GM10266 (cell line): ENCODE measurements around the gene INTS11.

Experiments used
- DNase-seq: peaks from one replicate; pipeline ENCODE4 v3.0.0; 2012; ENCODE audit errors: extremely low spot score
- CTCF ChIP-seq: IDR thresholded peaks from 2 replicates; pipeline ENCODE4 v1.5.1; 2012; ENCODE audit warnings: mild to moderate bottlenecking, low read depth; ENCODE audit not compliant: control insufficient read depth, insufficient read depth; ENCODE audit errors: missing control alignments

The INTS11 gene

GRCh38 chr1:1285102-1285571 is 39.3 kb downstream of the INTS11 start:
- TF ChIP-seq CTCF: no peak
- no peak for DNase-seq

- no peak for TF ChIP-seq CTCF
- DNase-seq: no peak
Measured at GRCh38 chr1:1284221-1285101, 40.0 kb downstream of the INTS11 start.

- peak; percentile 15 for TF ChIP-seq CTCF
- DNase-seq: peak; percentile 86
Measured at GRCh38 chr1:1283821-1284220, 40.6 kb downstream of the INTS11 start.

GRCh38 chr1:1282998-1283397 is 41.5 kb downstream of the INTS11 start:
- no peak for DNase-seq
- no peak for TF ChIP-seq CTCF

- no peak for TF ChIP-seq CTCF
- DNase-seq: no peak
Measured at GRCh38 chr1:1281533-1282321, 42.7 kb downstream of the INTS11 start.

GRCh38 chr1:1280782-1281481 is 43.5 kb downstream of the INTS11 start:
- no peak for TF ChIP-seq CTCF

More at GRCh38 chr1:1280782-1281481, 43.5 kb downstream of the INTS11 start:
- no peak for DNase-seq
